Neural cell (in vitro differentiated cells): Measurements from ENCODE around the gene VCP. TPM values are rescaled to one million over a fixed set of nuclear protein-coding genes. Genes with fewer than 3 reads are reported as not detected.

Experiments
- H2AFZ ChIP-seq: fragments of 200-600, 300-800 bp; sonication (generic), shearing (Covaris generic); 2 replicates; pipeline ENCODE4 v1.6.0; 2014; ENCODE audit warnings: low read depth, mild to moderate bottlenecking, antibody characterized with exemption, low read length, moderate library complexity
- H3F3A ChIP-seq: fragments of 200-600 bp; shearing (Covaris generic); 2 replicates; pipeline ENCODE4 v1.6.1; 2016; ENCODE audit warnings: mild to moderate bottlenecking, moderate library complexity, mixed read lengths, antibody characterized with exemption, low read length; ENCODE audit not compliant: insufficient read depth, poor library complexity, severe bottlenecking
- H3K27ac ChIP-seq: fragments of 200-600, 300-800 bp; sonication (generic), shearing (Covaris generic); 2 replicates; pipeline ENCODE4 v1.5.1; 2014; ENCODE audit warnings: mild to moderate bottlenecking, low read length, moderate library complexity
- H3K27me3 ChIP-seq: fragments of 300-800, 200-600 bp; sonication (generic), shearing (Covaris generic); 2 replicates; pipeline ENCODE4 v1.6.0; 2014; ENCODE audit warnings: mild to moderate bottlenecking, low read depth, low read length, moderate library complexity; ENCODE audit not compliant: insufficient read depth
- H3K36me3 ChIP-seq: fragments of 300-800, 200-600 bp; sonication (generic), shearing (Covaris generic); 2 replicates; pipeline ENCODE4 v1.5.1; 2014; ENCODE audit warnings: mild to moderate bottlenecking, antibody characterized with exemption, low read length, moderate library complexity; ENCODE audit not compliant: insufficient read depth
- H3K4me2 ChIP-seq: fragments of 300-800, 200-600 bp; sonication (generic), shearing (Covaris generic); 2 replicates; pipeline ENCODE4 v1.6.0; 2014; ENCODE audit warnings: mild to moderate bottlenecking, low read length
- H3K4me3 ChIP-seq: fragments of 300-800, 200-600 bp; sonication (generic), shearing (Covaris generic); 2 replicates; pipeline ENCODE4 v1.5.1; 2014; ENCODE audit warnings: mild to moderate bottlenecking, low read length, moderate library complexity
- H3K79me2 ChIP-seq: fragments of 200-600 bp; shearing (Covaris generic); replicated peaks from 2 replicates; pipeline ENCODE4 v1.6.0; 2014; ENCODE audit warnings: mild to moderate bottlenecking, low read length, moderate library complexity; ENCODE audit not compliant: insufficient read depth
- H3K9ac ChIP-seq: fragments of 300-800, 200-600 bp; sonication (generic), shearing (Covaris generic); 2 replicates; pipeline ENCODE4 v1.6.1; 2016; ENCODE audit warnings: mild to moderate bottlenecking, low read length, mixed read lengths
- H3K9me2 ChIP-seq: fragments of 200-600 bp; shearing (Covaris generic); 2 replicates; pipeline ENCODE4 v1.6.1; 2016; ENCODE audit warnings: mild to moderate bottlenecking, low read length, mixed read lengths; ENCODE audit not compliant: insufficient read depth
- H3K9me3 ChIP-seq: fragments of 200-600, 300-800 bp; sonication (generic), shearing (Covaris generic); 2 replicates; pipeline ENCODE4 v1.6.1; 2016; ENCODE audit warnings: mild to moderate bottlenecking, mixed run types, low read length, moderate library complexity, mixed read lengths
- H4K20me1 ChIP-seq: fragments of 200-600 bp; shearing (Covaris generic); 2 replicates; pipeline ENCODE4 v1.6.1; 2016; ENCODE audit warnings: mild to moderate bottlenecking, mixed run types; ENCODE audit not compliant: insufficient read depth
- EP300 ChIP-seq: fragments of 450-650 bp; conservative IDR thresholded peaks from 2 replicates; pipeline ENCODE4 v1.6.1; 2014; ENCODE audit warnings: antibody characterized with exemption, mild to moderate bottlenecking, moderate library complexity; ENCODE audit not compliant: poor library complexity, severe bottlenecking
- EZH2 ChIP-seq: fragments of 200-600, 300-800 bp; shearing (Covaris generic), sonication (generic); IDR thresholded peaks from 2 replicates; pipeline ENCODE4 v1.6.1; 2014; ENCODE audit warnings: antibody characterized with exemption, low read length, borderline replicate concordance, mild to moderate bottlenecking; ENCODE audit not compliant: insufficient read depth, poor library complexity, severe bottlenecking
- MXI1 ChIP-seq: fragments of 450-650 bp; conservative IDR thresholded peaks from 2 replicates; pipeline ENCODE4 v1.6.1; 2014; ENCODE audit warnings: antibody characterized with exemption, mild to moderate bottlenecking; ENCODE audit not compliant: poor library complexity, severe bottlenecking
- POLR2AphosphoS5 ChIP-seq: IDR thresholded peaks from 2 replicates; pipeline ENCODE4 v1.6.1; 2012
- RAD21 ChIP-seq: fragments of 450-650 bp; conservative IDR thresholded peaks from 2 replicates; pipeline ENCODE4 v1.6.1; 2014; ENCODE audit warnings: antibody characterized with exemption, mild to moderate bottlenecking, moderate library complexity
- SMC3 ChIP-seq: fragments of 450-650 bp; conservative IDR thresholded peaks from 2 replicates; pipeline ENCODE4 v1.6.1; 2014; ENCODE audit warnings: antibody characterized with exemption, mild to moderate bottlenecking, moderate library complexity; ENCODE audit not compliant: poor library complexity
- TAF1 ChIP-seq: IDR thresholded peaks from 2 replicates; pipeline ENCODE4 v1.6.1; 2012; ENCODE audit warnings: low read depth
- polyA plus RNA-seq: library from polyadenylated mRNA; depleted of rRNA; stranded (reverse); fragments of >200 nt; gene quantifications from 2 replicates; pipeline ENCODE4 v1.2.3, GENCODE V29; 2014
- TF ChIP-seq, protein P1 (sequence below): fragments of 450-650 bp; IDR thresholded peaks from 2 replicates; pipeline ENCODE4 v1.5.1; 2014; ENCODE audit warnings: antibody characterized with exemption, mild to moderate bottlenecking, moderate library complexity; ENCODE audit not compliant: poor library complexity, severe bottlenecking
- TF ChIP-seq, protein P2 (sequence below): IDR thresholded peaks from 2 replicates; pipeline ENCODE4 v1.6.1; 2012; ENCODE audit warnings: borderline replicate concordance

Gene VCP
- polyA plus RNA-seq, 1 donor from 2014 or later: 139 TPM

DNA sequence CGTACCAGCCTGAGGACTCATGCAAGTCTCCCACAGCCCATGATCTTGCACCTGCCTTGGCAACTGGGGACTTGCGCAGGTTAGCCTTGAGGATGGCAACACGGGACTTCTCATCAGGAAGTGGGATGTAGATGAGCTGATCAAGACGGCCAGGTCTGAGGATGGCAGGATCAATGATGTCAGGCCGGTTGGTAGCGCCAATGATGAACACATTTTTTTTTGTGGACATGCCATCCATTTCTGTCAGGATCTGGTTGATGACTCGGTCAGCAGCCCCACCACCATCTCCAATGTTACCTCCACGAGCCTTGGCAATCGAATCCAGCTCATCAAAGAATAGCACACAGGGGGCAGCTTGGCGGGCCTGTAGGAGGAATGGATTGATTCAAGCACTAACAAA, 13.0 kb downstream of the VCP start:
- Histone ChIP-seq H3K9ac (no peak overlapping the region), H4K20me1 (no peaks in the 10 kb centered on the region), H3K4me2 (no peak overlapping the region), H3F3A (no peaks in the 10 kb centered on the region), H2AFZ (no peak overlapping the region), H3K36me3 (peaks cover 20% of the 10 kb centered on the region), H3K27me3 (no peaks in the 10 kb centered on the region), H3K79me2 (no peaks in the 10 kb centered on the region), H3K9me3 (no peaks in the 10 kb centered on the region), H3K27ac (no peak overlapping the region), H3K4me3 (no peak overlapping the region), H3K9me2 (no peaks in the 10 kb centered on the region)
- TF ChIP-seq EP300 (no peak), MXI1 (no peak), SMC3 (no peak), EZH2 (no peak), POLR2AphosphoS5 (no peak), RAD21 (no peak), TAF1 (no peak)
- TF ChIP-seq, protein P1, sequence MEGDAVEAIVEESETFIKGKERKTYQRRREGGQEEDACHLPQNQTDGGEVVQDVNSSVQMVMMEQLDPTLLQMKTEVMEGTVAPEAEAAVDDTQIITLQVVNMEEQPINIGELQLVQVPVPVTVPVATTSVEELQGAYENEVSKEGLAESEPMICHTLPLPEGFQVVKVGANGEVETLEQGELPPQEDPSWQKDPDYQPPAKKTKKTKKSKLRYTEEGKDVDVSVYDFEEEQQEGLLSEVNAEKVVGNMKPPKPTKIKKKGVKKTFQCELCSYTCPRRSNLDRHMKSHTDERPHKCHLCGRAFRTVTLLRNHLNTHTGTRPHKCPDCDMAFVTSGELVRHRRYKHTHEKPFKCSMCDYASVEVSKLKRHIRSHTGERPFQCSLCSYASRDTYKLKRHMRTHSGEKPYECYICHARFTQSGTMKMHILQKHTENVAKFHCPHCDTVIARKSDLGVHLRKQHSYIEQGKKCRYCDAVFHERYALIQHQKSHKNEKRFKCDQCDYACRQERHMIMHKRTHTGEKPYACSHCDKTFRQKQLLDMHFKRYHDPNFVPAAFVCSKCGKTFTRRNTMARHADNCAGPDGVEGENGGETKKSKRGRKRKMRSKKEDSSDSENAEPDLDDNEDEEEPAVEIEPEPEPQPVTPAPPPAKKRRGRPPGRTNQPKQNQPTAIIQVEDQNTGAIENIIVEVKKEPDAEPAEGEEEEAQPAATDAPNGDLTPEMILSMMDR: no peak
- TF ChIP-seq, protein P2, sequence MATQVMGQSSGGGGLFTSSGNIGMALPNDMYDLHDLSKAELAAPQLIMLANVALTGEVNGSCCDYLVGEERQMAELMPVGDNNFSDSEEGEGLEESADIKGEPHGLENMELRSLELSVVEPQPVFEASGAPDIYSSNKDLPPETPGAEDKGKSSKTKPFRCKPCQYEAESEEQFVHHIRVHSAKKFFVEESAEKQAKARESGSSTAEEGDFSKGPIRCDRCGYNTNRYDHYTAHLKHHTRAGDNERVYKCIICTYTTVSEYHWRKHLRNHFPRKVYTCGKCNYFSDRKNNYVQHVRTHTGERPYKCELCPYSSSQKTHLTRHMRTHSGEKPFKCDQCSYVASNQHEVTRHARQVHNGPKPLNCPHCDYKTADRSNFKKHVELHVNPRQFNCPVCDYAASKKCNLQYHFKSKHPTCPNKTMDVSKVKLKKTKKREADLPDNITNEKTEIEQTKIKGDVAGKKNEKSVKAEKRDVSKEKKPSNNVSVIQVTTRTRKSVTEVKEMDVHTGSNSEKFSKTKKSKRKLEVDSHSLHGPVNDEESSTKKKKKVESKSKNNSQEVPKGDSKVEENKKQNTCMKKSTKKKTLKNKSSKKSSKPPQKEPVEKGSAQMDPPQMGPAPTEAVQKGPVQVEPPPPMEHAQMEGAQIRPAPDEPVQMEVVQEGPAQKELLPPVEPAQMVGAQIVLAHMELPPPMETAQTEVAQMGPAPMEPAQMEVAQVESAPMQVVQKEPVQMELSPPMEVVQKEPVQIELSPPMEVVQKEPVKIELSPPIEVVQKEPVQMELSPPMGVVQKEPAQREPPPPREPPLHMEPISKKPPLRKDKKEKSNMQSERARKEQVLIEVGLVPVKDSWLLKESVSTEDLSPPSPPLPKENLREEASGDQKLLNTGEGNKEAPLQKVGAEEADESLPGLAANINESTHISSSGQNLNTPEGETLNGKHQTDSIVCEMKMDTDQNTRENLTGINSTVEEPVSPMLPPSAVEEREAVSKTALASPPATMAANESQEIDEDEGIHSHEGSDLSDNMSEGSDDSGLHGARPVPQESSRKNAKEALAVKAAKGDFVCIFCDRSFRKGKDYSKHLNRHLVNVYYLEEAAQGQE: no peak

DNA sequence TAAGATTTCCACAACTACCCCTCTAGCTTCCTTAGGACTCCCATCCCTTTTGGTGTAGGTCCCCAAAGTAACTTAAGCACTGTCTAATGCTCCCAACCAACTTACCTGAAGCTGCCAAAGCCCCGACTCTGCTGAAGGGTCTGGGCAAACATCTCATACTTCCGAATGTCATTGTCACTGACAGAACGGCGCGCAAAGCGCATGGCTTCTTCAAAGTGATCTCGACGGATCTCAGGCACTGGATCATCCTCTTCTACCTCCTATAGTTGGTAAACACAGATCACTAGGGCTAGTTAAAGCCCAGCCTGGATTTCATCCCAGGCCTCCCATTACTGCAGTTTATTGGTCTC, 15.2 kb downstream of the VCP start:
- H3K27ac ChIP-seq: no peak overlapping the region
- TF ChIP-seq TAF1: no peak
- no peak for TF ChIP-seq POLR2AphosphoS5
- TF ChIP-seq MXI1: no peak
- TF ChIP-seq EZH2: no peak
- TF ChIP-seq, protein P2: no peak
- TF ChIP-seq SMC3: no peak
- TF ChIP-seq RAD21: no peak
- TF ChIP-seq, protein P1: no peak
- no peak for TF ChIP-seq EP300
- H3K79me2 ChIP-seq: no peaks in the 10 kb centered on the region
- H3K9ac ChIP-seq: no peak overlapping the region
- H3K9me3 ChIP-seq: no peaks in the 10 kb centered on the region
- H4K20me1 ChIP-seq: no peaks in the 10 kb centered on the region
- H2AFZ ChIP-seq: no peak overlapping the region
- H3K27me3 ChIP-seq: no peaks in the 10 kb centered on the region
- H3K36me3 ChIP-seq: peaks cover 15% of the 10 kb centered on the region
- no peaks in the 10 kb centered on the region for H3K9me2 ChIP-seq
- H3K4me3 ChIP-seq: no peak overlapping the region
- no peak overlapping the region for H3K4me2 ChIP-seq
- no peaks in the 10 kb centered on the region for H3F3A ChIP-seq
